ENCODE results near the gene SPAG5.
"Not testable (repeated sequence)": the region's sequence is repeated elsewhere in the genome, so short reads cannot be mapped to it uniquely, and the experiment has no call there.

Gene SPAG5

DNA sequence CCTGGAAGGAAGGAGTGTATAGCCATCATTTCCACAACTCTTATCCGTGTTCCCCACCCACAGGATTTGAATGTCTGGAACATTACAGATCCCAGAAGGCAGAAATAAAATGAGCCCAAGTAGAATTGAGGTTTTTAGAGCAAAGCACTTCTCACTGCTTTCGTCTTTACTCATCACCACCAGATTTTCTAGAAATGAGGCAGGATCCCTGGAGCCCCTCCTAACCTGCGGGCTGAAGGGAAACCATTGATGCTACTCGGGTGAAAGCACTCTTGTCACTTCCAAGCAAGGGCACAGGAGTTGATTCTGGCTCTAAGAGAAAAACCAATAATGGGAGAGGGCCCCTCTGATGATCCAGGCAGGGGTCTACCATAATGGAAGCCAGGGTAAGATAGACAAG is 19.3 kb downstream of the SPAG5 start:
- TF ChIP-seq, protein P1, sequence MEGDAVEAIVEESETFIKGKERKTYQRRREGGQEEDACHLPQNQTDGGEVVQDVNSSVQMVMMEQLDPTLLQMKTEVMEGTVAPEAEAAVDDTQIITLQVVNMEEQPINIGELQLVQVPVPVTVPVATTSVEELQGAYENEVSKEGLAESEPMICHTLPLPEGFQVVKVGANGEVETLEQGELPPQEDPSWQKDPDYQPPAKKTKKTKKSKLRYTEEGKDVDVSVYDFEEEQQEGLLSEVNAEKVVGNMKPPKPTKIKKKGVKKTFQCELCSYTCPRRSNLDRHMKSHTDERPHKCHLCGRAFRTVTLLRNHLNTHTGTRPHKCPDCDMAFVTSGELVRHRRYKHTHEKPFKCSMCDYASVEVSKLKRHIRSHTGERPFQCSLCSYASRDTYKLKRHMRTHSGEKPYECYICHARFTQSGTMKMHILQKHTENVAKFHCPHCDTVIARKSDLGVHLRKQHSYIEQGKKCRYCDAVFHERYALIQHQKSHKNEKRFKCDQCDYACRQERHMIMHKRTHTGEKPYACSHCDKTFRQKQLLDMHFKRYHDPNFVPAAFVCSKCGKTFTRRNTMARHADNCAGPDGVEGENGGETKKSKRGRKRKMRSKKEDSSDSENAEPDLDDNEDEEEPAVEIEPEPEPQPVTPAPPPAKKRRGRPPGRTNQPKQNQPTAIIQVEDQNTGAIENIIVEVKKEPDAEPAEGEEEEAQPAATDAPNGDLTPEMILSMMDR (IDR thresholded peaks at IDR 0.05; ENCODE audit: low read depth, low read length, missing control alignments): no peak
- in situ Hi-C loops (cut with HindIII; ENCODE audit: low pct_ligation_motif_present, low sequenced_read_pairs): no loop called here
- DNase-seq: no peak
- H3K27ac ChIP-seq: no peak overlapping the region
- no peaks in the 10 kb centered on the region for H3K27me3 ChIP-seq (replicated peaks)
- no peak overlapping the region for H3K4me3 ChIP-seq (ENCODE audit: low read depth, low read length)
- H3K36me3 ChIP-seq (replicated peaks): peaks cover 24% of the 10 kb centered on the region

DNA sequence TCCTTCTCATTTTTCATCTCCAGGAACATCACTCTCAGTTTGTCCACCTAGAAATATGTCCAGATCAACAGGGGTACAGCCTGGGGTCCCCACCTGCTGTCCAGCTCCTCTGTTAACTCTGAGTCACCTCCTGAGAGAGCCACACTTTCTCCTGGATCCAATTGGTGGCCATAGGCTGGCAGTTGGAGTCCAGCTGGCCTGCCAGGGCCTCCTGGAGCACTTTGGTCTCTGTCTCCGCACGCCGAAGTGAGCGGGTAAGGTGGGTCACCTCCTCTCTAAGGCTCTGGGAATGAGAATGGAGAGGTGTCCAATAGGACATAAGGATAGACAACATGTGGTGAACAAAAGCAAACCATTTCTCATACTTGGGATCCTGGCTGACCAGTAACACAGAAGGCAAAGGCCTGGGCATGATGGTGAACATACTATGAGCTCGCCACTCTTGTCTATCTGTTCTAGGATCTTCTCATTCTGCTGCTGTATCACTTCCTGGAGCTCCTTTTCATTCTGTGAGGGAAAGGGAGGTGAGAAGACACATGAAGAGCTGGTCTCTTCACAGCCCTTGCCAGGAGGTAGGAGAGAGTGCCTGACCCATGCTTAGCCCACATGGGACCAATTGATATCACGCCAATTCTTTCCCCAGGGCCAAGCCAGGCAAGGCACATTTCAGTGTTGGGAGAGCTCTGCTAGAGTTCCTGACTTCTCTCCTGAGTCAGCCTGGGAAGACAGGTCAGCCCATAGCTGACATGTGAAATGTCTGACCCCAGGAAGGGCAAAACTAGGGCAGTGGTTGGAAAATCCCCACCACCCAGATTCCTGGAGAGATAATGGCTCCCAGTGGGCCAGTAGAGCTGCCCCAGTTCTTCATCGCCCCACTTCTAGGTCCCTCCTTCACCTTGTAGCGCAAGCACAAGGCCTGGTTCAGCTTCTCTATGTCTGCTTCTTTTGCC is 20.3 kb downstream of the SPAG5 start:
- no peaks in the 10 kb centered on the region for H3K27me3 ChIP-seq (replicated peaks)
- in situ Hi-C loops (cut with HindIII; ENCODE audit: low pct_ligation_motif_present, low sequenced_read_pairs): no loop called here
- TF ChIP-seq, protein P1 (IDR thresholded peaks at IDR 0.05; ENCODE audit: low read depth, low read length, missing control alignments): no peak
- H3K27ac ChIP-seq: no peak overlapping the region
- no peak for DNase-seq
- H3K4me3 ChIP-seq (ENCODE audit: low read depth, low read length): no peak overlapping the region
- peaks cover 16% of the 10 kb centered on the region for H3K36me3 ChIP-seq (replicated peaks)

DNA sequence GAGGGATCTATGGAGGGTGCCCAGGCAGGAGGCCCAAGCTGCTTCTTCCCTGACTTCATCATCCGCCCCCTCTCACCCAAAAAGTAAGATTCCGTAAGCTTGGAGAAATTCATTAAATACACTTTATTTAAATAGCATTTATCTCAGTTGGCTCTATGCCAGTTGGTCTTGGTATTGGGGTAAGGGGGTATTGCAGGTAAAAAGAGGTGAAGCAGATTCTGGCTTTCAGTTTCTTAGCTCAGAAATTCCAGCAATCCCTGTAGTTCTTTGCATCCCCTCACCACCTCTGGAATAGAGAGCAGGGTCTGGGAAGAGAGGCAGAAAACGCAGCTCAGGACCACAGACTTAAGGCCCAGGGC is 21.4 kb downstream of the SPAG5 start:
- no peak for DNase-seq
- H3K4me3 ChIP-seq (ENCODE audit: low read depth, low read length): no peak overlapping the region
- no peak overlapping the region for H3K27ac ChIP-seq
- TF ChIP-seq, protein P1 (IDR thresholded peaks at IDR 0.05; ENCODE audit: low read depth, low read length, missing control alignments): no peak
- H3K27me3 ChIP-seq (replicated peaks): no peaks in the 10 kb centered on the region
- peaks cover 12% of the 10 kb centered on the region for H3K36me3 ChIP-seq (replicated peaks)
- in situ Hi-C loops (cut with HindIII; ENCODE audit: low pct_ligation_motif_present, low sequenced_read_pairs): no loop called here

DNA sequence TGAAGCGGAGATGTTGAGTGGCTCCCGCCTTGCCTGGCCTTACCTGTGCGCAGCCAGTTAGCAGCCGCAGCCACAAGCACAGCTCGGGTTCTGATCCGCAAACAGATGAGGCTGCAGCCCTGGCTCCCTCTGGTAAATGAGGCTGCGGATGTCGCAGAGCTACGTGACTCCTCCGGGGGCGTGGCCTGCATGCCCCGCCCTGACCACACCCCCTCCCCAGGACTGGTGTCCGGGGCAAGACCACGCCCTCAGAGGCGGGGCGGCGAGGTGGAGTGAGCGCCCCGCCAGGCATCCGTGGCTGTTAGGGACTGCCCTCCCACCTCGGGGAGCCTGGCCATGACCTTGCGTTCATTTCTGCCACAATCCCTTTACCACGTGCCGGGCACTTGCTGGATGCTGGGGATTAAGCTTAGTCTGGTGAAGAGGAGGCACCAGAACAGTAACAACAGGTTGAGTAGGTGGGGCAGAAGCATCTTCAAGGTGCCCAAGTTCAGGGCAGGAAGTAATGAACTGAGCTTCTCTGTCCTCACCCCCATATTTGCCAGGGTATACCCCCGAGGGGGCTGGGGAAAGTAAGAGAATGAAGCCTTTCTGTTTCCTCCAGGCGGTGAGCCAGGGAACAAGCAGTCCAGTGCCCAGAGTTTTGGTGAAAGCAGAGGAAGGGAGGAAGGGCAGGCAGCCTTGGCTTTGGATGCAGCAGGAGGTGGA is 21.9 kb downstream of the SPAG5 start, which contains the start of gene ALDOC:
TSS of gene ALDOC (minus strand) at position 138 of the 708 bp plus-strand sequence. CDS start 1,363 bp downstream, outside the sequence.
- in situ Hi-C loops (cut with HindIII; ENCODE audit: low pct_ligation_motif_present, low sequenced_read_pairs): no loop called here
- H3K27ac ChIP-seq: no peak within 1 kb of the TSS
- H3K4me3 ChIP-seq (ENCODE audit: low read depth, low read length): peak within 1 kb of the TSS; percentile 41
- peaks cover 10% of the 10 kb centered on the region for H3K36me3 ChIP-seq (replicated peaks)
- peak; percentile 87 for DNase-seq
- no peaks in the 10 kb centered on the region for H3K27me3 ChIP-seq (replicated peaks)
- TF ChIP-seq, protein P1 (IDR thresholded peaks at IDR 0.05; ENCODE audit: low read depth, low read length, missing control alignments): peak; percentile 13

DNA sequence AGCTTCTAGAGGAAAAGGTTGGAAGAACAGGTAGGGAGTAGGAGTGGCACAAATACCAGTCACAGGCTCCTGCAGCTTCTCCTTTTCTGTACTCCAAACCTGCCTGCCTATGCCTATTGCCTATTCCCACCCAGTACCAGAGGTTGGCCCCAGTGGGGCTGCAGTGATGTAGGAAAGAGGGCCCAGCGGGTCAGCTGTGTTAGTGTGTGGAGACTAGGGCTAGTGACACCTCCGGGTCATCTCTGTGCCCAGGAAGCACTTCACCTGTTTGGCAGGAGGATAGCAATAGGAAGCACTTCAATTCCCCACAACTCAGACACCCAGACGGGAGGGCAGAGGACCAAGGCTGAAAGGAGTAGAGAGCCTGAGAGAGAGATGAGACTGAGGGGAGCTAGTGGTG is 22.8 kb downstream of the SPAG5 start:
- H3K4me3 ChIP-seq (ENCODE audit: low read depth, low read length); H3K27me3 ChIP-seq (replicated peaks); H3K27ac ChIP-seq; in situ Hi-C loops (cut with HindIII; ENCODE audit: low pct_ligation_motif_present, low sequenced_read_pairs); DNase-seq: not testable (repeated sequence)
- H3K36me3 ChIP-seq (replicated peaks): peaks cover 10% of the 10 kb centered on the region

DNA sequence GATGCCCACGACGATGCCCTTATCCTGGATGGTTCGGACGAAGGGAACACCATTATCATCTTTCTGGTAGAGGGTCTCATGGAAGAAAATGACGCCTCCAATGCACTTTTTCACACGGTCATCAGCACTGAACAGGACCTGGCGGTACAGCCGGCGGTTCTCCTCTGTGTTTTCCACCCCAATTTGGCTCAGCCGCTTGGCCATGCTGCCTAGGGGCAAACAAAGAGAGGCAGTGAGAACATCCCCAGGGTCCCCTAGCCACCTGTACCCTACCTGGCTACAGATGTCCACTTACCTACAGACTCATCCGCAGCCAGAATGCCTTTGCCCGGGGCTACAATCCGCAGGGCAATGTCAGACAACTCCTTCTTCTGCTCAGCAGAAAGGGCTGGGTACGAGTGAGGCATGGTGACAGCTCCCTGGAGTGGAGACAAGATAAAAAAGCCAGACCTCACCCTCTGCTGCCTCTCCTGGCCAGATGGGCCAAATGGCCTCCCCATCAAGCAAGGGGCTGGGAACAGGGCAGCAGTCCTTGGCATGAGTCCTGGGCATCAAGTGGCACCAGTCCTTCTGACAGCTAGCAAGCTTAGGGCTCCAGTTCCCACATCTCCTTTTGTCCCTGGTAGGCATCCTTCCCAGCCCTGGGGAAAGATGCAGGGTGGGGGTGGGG is 23.6 kb downstream of the SPAG5 start:
- in situ Hi-C loops (cut with HindIII; ENCODE audit: low pct_ligation_motif_present, low sequenced_read_pairs): no loop called here
- TF ChIP-seq, protein P1 (IDR thresholded peaks at IDR 0.05; ENCODE audit: low read depth, low read length, missing control alignments): peak; percentile 8
- no peaks in the 10 kb centered on the region for H3K27me3 ChIP-seq (replicated peaks)
- no peak overlapping the region for H3K4me3 ChIP-seq (ENCODE audit: low read depth, low read length)
- H3K36me3 ChIP-seq (replicated peaks): peaks cover 10% of the 10 kb centered on the region
- no peak overlapping the region for H3K27ac ChIP-seq
- no peak for DNase-seq
